Stimulated activated CD4-positive, alpha-beta T cell treated with anti-CD3 and anti-CD28 coated beads, Interleukin-12 subunit alpha, Interleukin-12 subunit beta, amount 100 ng/mL, for 48 hours (primary cell): ENCODE results near the gene MAFF.

Experiments used
- DNase-seq, 3 donors: peaks; one replicate each; pipeline ENCODE4 v3.0.0-alpha.2; 2020; ENCODE audit warnings: low read depth in 2 of 3, low spot score in 1 of 3

The MAFF gene

DNA sequence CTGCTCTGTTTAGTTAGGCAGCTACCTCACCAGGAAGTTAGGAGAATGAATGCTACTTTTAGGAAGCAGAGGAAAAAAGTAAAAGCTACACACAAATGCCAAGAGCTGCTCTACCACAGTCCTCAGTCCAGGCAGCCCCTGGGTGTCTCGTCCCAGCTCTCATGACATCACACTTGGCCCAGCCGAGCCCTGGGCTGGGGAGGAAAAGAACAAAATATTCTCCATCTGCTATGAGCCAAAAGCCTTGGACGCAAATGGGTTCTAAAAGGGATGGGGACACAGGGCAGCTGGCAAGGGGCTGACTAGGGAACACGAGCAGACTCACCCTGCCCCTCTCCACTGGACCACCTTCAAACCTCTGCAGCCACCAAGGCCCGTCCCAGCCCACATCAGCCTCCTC lies 44.9 kb downstream of the MAFF start:
- DNase-seq, result no peak

DNA sequence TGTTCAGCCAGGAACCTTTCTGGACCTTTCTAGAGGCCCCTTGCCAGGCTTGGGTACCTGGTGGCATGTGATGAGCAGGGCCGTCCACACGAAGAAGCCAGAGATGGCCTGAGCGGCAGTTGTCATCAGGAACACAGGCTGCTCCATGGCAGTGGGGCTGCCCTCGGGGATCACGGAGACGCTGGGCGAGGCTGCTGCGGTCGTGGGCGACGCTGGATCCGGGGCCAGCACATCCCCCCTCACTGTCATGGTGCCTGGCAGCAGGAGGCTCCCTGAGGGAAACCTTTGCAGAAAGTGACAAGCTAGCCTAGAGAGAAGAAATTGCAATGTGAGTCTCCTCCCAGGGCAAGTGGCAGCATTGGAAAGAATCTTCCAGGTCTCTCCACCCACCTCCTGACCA lies 45.9 kb downstream of the MAFF start:
- DNase-seq, result no peak

- DNase-seq, result no peak
Observed at GRCh38 chr22:38248280-38248679, 46.5 kb downstream of the MAFF start.

GRCh38 chr22:38249301-38249700 lies 47.5 kb downstream of the MAFF start:
- no peak for DNase-seq

DNA sequence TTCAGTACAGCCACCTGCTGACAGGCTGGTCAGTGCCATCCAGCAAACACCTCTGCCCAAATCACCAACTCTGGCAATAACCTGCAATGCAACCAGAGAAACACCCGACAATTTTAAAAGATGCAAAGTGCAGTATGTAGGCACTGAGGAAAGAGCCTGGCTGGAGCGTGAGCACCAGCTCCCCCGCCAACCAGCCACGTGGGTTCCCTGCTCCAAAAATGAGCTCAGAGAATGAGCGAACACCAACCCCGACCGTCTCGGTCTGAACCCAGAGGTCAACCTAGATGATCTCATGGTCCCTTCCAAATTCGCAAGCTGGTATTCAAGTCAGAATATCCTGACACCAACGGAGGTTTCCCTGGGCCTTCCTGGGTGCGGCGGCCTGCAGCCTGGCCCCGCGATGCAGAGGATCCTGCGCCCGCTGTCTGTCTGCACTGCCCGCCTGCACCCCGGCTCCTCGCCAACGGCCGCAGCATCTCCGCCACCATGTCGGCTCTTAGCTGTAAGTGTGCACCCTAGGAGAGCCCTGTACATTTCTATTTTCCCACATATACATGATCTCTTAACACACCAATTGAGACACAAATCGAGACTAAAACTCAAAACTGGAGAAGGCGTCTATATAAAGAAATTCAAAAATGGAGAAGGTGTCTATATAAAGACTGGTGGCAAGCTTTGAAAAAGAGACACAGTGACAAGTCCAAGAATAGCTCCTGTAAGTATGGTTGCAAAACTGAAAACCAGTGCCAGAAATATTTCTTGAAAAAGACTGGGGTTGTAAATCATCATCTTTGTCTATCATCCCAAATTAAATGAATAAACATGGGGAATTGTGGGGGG lies 48.2 kb downstream of the MAFF start:
- no peak for DNase-seq

GRCh38 chr22:38250643-38251340 lies 49.0 kb downstream of the MAFF start:
- no peak for DNase-seq

- no peak for DNase-seq
Observed at GRCh38 chr22:38251341-38251692, 49.5 kb downstream of the MAFF start.

DNA sequence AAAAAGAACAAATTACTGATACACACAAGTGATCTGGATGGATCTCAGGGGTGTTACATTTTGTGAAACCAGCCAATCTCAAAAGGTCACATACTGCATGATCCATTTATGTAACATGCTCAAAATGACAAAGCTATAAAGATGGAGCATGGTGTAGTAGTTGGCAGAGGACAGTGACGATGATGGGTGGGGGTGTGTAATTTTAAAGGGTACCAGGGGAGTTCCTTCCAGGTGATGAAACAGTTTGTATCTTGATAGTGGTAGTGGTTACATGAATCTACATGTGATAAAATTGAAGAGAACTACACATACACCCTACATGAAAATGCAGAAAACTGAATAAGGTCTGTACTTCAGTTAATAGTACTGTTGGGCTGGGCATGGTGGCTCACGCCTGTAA lies 53.9 kb downstream of the MAFF start:
- DNase-seq, result no peak

- DNase-seq, result no peak
Observed at GRCh38 chr22:38257181-38257580, 55.4 kb downstream of the MAFF start.

GRCh38 chr22:38257650-38258250 lies 56.0 kb downstream of the MAFF start:
- DNase-seq, result no peak

GRCh38 chr22:38258895-38259294 lies 57.1 kb downstream of the MAFF start:
- no peak for DNase-seq

DNA sequence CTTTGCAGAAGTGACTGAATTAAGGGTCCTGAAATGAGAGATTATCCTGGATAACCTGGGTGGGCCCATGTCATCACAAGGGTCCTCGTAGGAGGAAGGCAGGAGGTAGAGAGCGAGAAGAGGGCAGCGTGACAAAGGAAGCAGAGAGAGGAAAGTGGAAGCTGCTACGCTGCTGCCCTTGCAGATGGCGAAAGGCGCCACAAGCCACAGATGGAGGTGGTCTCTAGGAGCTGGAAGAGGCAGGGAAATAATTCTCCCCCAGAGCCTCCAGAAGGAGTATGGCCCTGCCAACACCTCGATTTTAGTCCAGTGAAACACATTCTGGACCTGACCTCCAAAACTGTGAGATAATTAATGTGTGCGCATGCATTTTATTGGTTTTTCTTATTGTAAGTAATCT lies 57.6 kb downstream of the MAFF start:
- DNase-seq, result no peak

DNA sequence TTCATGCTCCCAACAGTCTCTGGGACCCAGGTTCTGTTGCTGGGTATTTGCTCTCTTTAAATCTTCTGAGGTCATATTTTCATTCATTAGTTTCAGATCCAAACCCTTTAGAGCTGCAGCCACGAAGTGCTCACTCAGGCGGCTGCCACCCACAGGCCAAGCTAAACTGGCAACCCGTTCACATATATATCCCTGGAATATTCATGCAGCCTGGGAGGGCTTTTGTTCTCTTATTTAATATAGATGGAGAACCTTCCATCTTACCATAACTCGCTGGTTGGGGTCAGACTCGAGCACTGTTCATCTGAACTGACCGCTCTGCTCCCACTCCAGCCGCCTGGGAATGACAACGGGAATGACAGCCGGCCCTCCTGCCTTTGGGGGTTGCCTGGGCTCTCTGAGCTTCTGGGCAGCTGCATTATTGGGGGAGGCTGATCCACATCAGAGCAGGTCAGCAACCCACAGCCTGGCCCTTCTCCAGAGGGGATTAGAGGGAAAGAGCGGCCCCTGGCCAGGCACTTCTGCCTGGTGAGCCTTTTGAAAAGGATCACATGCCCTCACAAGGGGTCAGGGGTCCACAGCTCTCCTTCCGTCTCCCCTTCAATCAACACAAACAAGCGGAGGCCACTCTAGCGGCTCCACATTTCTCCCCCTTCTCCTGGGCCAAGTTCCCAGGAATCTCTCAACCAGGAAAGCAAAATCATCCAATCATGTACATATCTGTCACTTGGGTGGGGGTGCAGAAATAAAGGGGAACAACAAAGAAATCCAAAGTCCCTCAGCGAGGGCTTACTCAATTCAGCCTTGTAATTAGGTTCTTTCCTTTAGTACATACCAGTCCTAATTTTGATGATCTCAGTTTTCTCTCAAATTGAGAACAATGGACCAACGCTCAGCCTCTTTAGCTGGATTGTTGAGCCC lies 59.2 kb downstream of the MAFF start:
- DNase-seq, result no peak

DNA sequence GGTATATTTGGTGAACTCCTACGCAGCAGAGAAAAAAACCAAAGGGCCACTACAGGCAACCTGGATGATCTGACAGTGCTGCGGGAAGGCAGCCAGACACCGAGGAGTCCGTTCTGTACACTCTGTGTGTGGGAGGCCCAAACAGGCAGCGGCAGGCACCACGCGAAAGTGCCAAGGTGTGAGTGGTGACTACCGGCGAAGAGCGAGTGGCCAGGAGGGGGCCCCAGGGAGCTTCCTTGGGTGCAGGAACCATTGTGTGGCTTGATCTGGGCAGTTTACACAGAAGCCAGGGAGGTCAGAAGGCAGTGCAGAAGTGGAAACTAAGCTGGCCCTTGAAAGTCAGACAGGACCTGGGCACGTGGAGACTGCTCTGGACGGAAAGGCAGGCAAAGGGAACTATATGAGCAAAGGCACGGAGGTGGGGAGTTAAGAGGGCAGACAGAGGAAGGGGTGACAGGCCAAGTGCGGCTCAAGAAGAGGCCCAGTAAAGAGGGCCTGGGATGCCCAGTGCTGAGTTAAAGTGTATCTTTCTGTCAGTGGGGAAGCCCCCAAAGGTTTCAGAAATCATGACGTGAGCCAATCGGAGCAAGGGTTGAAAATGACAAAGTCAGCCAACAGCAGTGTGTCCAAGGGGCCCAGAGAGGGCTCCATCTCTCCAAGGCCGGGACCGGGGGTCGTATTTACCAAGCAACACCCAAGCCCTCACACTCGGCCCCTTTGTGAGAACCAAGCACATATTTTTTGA lies 60.4 kb downstream of the MAFF start:
- DNase-seq, result peak in 1 of 3 donors; percentile 35

DNA sequence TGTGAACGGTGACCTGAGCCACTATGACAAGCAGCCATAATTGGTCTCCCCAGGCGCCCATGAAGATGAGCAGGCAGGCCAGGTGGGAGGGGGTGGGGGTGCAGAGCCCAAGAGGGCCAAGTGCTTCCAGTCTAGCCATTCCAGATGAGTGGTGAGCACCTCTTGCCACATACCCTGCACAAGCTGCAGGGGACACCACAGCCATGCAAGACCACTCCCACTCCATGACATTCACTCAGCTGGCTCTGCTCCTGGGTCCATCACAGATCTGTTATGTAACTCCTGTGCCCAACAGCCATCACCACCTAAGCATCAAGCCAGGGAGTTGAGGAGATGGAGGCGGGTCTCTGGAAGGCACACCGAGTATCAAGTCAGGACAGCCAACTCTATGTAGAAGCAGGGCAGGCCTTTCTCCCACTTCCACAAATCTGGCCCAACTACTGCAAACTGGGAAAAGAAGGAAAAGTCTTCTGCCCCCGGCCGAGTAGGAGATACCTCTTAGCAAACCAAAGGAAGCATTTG lies 62.6 kb downstream of the MAFF start:
- DNase-seq, result no peak
